Measurements from ENCODE around the gene LASP1NB.

- TF ChIP-seq POLR2AphosphoS5 (IDR thresholded peaks at IDR 0.05) (no peak), CTCF (IDR thresholded peaks at IDR 0.05) (no peak), POLR2A (IDR thresholded peaks at IDR 0.05) (no peak)
These were observed 36.6 kb upstream of the LASP1NB start for GRCh38 chr17:38888842-38889241.

Measured in upper lobe of left lung (tissue), 4 donors.